IPS-NIHi11 (cell line): ENCODE data around the gene VANGL2.

Experiments
- DNase-seq: peaks from one replicate; pipeline ENCODE4 v3.0.0; 2012; ENCODE audit warnings: mixed read lengths, low spot score

Gene VANGL2

DNA sequence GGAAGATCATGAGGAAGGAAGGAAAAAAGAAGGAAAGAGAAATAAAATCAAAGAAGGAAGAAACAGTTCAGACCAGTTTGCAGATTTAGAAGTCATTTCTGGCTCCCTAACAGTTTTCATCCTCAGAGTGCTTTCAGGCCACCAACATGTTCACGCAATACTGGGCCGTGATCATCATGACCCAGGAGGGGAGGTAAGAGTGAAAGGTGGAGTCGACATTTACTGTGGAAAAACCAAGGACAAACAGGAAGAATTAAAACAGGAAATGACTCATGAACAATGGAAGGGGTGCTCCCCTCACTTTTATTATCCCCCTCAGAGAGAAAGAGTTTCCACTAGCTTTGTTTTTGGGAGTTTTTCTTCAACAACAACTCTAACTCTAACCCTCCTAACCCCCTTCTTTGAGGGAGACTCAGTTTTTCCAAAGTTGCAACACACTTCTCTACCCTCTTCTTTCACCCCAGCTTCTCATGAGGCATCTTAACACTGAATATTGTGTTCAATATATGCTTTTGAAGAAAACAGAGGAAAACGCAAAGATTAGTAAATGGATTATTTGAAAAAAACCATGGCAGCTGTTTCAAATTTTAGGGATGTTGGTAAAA, 60.4 kb downstream of the VANGL2 start:
- no peak for DNase-seq

DNA sequence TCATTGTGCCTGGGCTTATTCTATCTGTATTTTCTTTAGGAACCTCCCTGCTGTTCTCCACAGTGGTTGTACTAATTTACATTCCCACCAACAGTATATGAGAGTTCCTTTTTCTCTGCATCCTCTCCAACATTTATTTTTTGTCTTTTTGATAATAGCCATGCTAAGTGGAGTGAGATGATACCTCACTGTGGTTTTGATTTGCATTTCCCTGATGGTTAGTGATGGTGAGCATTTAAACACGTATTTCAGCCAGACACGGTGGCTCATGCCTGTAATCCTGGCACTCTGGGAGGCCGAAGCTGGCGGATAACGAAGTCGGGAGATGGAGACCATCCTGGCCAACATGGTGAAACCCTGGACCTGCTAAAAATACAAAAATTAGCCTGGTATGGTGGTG, 64.8 kb downstream of the VANGL2 start:
- DNase-seq = no peak

DNA sequence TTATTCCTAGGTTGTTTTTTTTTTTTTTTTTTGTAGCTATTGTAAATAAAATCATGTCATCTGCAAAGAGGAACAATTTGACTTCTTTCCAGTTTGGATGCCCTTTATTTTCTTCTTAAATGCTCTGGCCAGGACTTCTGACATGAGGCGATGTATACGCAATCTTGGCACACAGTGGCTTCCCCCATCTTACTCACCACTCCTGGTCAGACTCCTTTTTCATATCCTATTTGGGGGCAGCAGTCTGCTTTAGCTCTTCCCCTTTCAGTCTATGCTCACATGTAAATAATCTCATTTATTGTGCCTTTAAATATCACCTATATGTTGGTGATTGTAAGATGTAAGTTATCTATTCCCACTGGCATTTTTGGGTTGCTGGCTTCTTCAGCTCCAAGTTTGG, 66.6 kb downstream of the VANGL2 start:
- no peak for DNase-seq

DNA sequence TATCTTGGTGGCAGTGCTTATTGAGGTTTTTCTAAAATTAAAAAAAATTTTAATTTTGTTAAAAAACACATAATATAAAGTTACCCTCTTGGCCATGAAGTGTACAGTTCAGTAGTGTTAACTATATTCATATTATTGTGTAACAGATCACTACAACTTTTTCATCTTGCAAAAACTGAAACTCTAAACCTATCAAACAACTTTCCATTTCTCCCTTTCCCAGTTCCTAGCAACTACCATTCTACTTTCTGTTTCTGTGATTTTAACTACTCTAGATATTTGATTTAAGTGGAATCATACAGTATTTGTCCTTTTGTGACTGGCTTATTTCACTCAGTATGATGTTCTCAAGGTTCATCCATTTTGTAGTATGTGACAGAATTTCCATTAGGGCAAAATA, 67.2 kb downstream of the VANGL2 start:
- no peak for DNase-seq

DNA sequence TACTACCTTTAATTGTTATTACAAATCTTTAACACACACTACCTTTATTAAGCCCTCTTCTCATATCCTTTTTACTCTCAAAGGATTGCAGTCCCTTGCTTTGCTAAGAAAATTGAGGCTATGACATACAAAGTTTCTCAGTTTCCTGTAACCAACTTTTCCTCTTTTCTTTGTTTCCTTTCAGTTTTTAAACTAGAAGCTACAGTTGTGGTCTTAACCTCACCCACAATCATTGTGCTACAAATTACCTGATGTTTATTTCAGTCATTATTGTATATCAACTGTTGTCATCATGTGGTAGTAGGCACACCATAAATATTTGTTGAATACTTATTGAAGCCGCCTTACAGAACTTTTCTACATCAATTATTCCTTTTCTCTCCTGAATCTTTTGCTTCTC, 70.9 kb downstream of the VANGL2 start:
- no peak for DNase-seq

DNA sequence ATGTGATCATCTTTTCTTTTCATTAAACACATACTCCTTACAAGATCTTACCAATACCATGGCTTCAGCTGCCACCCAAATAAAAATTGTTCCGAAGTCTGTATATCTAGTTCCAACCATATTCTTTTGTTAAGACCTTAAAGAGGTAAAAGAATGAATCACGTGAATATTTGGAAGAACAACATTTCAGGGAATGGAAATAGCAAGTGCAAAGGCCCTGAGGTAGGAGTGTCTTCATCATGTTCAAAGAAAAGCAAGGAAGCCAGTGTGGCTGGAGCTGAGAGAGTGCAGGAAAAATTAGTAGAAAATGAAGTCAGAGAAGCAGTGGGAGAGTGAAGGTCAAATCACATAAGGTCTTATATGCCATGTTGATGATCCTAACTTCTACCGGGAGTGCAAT, 71.7 kb downstream of the VANGL2 start:
- DNase-seq = no peak

DNA sequence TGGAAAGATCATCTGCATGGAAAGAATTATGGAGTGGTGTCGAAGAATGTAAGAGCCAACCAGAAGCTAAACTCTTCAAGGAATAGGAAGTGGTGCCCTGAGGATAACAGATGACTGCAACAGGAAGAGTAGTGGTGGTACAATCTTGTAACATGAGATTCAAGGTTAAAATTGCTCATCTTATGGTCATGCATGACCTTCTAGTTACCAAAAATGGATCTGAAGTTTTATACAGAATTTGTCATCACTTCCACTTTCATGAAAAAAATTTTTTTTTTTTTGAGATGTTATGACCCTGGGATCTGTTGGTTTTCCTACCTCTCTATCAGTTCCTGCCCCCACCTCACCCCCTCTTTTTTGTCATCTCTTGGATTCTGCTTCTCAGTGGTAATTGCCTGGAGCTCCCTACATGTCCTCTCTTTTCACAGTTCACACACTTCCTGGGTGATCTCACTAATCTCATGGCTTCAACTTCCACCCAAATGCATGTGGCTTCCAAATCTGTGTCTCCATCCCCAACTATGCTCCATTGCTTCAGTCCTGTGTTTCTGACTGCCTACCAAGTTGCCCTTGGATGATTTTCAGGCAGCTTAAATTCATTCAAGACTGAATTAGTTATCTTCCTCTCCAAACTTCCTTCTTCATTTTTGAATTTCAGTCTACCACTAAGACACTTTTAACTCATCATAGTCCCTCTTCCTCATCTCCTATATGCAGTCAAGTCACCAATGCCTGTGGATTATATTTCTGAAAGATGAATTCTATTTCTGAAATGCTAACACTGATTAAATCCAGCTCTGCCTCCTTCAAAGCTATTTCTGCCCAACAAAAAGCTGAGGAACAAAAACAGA, 74.3 kb downstream of the VANGL2 start:
- no peak for DNase-seq
